GM12892 (cell line): ENCODE results near the gene ZNF287.

Experiments
- DNase-seq: peaks from one replicate; pipeline ENCODE4 v3.0.0; 2011; ENCODE audit not compliant: insufficient read length
- FAIRE-seq: peaks from 2 replicates; lab custom pipeline; 2011; peaks lifted over from hg19 to GRCh38; lab: Jason Lieb, UNC
- POLR2A ChIP-seq: IDR thresholded peaks from 2 replicates; pipeline ENCODE4 v1.6.1; 2011; ENCODE audit warnings: low read depth, low read length, control low read depth
- POLR2AphosphoS5 ChIP-seq: IDR thresholded peaks from 2 replicates; pipeline ENCODE4 v1.6.1; 2011; ENCODE audit warnings: low read depth, low read length, control low read depth
- TAF1 ChIP-seq: IDR thresholded peaks from 2 replicates; pipeline ENCODE4 v1.6.1; 2011; ENCODE audit warnings: low read depth, mild to moderate bottlenecking, control low read depth, low read length, borderline replicate concordance

The ZNF287 gene

GRCh38 chr17:16512011-16512410, 57.0 kb downstream of the ZNF287 start:
- no peak for FAIRE-seq
- DNase-seq = no peak
- no peak for TF ChIP-seq POLR2AphosphoS5
- TF ChIP-seq POLR2A = no peak
- no peak for TF ChIP-seq TAF1

DNA sequence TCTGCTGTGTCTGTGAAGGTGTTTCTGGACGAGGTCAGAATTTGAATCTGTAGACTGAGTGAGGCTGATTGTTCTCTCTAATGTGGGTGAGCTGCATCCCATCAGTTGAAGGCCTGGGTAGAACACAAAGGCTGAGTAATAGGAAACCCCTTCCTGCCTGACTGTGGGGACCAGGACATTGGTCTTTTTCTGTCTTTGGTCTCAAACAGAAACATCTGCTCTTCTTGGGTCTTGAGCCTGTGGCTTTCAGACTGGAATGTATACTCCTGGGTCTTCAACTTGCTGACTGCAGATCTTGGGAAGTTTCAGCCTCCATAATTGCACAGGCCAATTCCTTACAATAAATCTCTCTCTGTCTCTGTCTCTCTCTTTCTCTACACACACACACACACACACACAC, 57.4 kb downstream of the ZNF287 start:
- DNase-seq = no peak
- TF ChIP-seq POLR2AphosphoS5 (no peak), POLR2A (no peak), TAF1 (no peak)
- no peak for FAIRE-seq

DNA sequence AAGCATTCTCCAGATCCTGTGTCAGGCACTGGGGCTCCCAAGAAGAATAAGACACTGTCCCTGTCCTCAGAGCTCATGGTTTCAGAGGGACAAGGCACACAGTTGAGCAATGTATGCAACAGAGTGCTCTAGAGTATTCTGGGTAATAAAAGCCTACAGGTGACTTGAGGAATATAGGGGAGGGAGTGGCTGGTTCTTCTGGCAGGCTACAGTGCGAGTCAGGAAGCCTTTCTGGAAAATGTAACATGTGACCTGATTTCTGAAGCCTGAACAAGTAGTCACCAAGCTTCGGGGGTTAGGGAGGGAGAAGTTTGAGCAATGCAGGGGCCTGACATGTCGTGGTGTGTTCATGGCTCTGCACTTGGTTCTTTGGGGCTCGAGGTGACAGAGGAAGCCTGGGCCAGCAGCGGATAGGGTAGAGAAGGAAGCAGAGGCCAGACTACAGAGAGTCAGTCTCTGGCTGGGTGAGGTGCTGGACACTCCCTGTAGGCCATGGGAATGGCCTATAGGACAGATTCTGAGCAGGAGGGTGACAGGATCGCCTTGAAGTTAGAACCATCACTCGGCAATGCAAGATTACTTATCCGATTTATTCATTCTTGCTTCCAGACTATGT, 61.0 kb downstream of the ZNF287 start:
- TF ChIP-seq TAF1 = no peak
- no peak for TF ChIP-seq POLR2A
- no peak for TF ChIP-seq POLR2AphosphoS5
- no peak for DNase-seq
- FAIRE-seq = no peak

GRCh38 chr17:16506188-16506587, 62.8 kb downstream of the ZNF287 start:
- DNase-seq (no peak), FAIRE-seq (no peak)
- TF ChIP-seq TAF1 (no peak), POLR2AphosphoS5 (no peak), POLR2A (no peak)

- DNase-seq = no peak
- no peak for FAIRE-seq
- TF ChIP-seq POLR2A = no peak
- TF ChIP-seq TAF1 = no peak
- TF ChIP-seq POLR2AphosphoS5 = no peak
Measured at GRCh38 chr17:16504984-16505383, 64.0 kb downstream of the ZNF287 start.
